EL (cell line): Measurements from ENCODE around the gene CTCF.

Experiments
- DNase-seq: peaks from one replicate; pipeline ENCODE4 v3.0.0-alpha.2; 2016

The CTCF gene

DNA sequence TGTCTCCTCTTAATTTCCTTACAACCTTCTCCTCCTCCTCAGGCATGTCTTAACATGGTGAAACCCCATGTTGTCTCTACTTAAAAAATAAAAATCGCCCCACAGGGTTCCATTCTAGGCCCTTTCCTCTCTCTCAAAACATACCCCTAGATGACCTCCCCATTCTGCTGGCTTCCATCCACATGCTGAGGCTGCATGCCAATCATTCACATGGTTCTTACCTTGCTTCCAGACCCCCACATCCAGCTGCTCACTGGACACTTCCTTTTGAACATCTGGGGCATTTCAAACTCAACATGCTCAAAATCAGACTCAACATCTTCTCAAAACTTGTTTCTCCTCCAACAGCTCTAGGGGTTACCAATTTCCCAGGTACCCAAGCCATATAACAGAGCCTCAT lies 12.4 kb upstream of the CTCF start:
- DNase-seq: no peak

DNA sequence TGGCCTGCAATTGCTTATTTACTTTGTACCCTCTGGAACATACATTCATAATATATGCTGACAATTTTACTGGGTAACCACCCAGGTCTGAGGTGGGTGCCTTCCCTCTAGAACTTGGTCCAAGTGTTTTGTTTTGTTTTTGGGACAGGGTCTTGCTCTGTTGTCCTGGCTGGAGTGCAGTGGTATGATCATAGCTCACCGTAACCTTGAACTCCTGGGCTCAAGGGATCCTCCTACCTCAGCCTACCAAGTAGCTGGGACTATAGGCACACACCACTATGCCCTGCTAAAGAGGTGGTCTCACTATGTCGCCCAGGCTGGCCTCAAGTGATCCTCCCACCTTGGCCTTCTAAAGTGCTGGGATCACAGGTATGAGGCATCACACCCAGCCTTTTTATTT lies 11.2 kb upstream of the CTCF start:
- DNase-seq: no peak

DNA sequence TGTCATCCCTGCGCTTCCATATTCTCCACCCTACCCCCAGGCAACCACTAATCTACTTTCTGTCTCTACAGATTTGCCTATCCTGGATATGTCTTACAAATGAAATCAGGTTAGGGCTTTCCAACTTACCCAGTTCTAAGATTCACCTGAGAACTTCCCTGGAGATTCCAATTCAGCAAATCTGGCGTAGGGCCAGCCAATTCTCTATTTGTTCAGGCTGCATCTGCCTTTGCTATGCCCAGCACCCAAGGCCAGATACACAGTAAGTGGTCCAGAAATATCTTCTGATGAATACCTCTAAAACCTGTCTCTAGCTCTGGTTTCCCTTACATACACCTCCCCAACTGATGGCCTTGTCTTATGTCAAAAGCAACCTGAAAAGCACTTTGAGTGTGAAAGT lies 10.4 kb upstream of the CTCF start:
- no peak for DNase-seq

DNA sequence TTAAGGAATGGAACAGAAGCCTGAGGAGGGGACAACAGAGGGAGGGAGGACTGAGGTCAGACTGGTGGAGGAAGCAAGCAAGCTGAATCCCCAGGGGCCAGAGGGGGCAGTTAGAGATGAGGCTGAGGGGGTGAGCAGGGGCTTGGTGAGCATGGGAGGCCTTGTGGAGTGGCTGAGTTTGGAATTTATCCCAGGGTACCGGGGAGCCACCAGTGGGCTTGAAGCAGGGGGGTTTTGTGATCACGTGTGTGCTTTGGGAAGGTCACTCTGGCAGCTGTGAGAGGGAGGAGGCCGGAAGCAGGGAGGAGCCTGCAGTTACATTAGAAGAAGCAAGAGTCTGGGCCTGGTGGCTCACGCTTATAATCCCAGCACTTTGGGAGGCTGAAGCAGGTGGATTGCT lies 9.8 kb upstream of the CTCF start:
- DNase-seq: no peak

DNA sequence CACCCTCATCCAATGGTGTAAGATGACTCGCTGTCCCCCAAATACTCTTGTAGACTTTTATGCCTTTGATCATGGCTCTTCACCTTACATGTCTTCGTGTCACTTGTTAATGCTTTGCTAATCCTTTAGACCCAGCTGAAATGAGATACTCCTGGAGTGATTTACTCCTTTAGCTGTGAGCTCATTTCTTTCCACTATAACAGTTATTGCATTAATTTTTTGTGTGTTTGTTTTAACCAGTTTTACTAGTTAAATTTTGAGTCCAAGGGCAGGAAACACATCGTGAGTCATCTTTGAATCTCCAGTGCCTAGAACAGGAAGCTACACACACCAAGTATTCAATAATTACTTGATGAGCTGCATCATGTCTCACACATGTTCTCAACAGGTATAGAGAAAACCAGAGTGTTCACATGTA lies 6.5 kb upstream of the CTCF start:
- DNase-seq: peak; percentile 76

DNA sequence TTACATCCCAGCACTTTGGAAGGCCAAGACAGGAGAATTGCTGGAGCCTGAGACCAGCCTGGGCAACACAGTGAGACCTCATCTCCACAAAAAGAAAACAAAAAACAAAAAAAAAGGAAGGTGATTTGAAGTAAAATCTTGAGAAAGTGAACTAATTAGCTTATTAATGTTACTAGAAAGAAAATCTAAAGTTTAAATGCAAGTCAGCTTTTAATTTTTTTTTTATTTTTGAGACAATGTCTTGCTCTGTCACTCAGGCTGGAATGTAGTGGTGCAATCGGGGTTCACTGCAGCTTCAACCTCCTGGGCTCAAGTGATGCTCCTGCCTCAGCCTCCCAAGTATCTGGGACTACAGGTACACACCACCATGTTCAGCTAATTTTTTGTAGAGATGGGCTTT lies 3.5 kb upstream of the CTCF start:
- DNase-seq: no peak

DNA sequence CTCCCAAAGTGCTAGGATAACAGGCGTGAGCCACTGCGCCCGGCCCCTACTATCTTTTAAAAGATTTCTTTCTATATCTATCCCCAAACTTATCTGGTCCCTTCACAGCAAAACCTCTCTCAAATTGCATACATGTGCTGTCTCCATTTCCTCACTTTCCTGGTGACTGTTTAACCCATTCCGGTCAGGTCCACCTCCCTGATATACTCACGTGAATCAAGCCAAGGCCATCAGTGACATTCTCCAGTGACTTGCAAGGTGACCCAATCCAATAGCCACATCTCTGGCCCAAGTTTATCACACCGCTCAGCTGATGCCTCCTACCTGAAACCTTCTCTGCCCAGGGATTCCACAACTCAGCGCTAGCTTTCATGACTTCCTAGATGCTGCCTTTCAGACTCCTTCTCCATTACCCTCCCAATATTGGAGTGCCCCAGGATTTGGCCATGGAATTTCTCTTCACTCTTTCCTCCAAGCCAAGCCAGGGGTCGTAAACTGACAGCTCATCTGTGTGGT lies 1.4 kb upstream of the CTCF start:
- no peak for DNase-seq

DNA sequence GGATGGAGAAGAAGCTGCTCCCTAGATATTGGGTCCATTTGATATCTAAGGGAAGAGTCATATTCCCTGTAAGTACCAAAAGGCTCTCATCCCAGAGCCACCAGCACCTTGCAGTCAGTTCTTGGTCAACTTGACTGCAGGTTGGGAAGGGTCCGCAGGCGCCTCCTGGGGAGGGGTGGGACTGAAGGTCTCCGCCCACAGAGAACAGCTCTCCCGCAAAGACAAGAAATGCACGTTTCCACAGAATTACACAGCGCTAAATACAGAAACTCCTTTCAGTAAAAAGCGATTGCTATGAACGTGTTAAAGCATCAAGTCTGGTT lies 864 bp upstream of the CTCF start:
- no peak for DNase-seq

DNA sequence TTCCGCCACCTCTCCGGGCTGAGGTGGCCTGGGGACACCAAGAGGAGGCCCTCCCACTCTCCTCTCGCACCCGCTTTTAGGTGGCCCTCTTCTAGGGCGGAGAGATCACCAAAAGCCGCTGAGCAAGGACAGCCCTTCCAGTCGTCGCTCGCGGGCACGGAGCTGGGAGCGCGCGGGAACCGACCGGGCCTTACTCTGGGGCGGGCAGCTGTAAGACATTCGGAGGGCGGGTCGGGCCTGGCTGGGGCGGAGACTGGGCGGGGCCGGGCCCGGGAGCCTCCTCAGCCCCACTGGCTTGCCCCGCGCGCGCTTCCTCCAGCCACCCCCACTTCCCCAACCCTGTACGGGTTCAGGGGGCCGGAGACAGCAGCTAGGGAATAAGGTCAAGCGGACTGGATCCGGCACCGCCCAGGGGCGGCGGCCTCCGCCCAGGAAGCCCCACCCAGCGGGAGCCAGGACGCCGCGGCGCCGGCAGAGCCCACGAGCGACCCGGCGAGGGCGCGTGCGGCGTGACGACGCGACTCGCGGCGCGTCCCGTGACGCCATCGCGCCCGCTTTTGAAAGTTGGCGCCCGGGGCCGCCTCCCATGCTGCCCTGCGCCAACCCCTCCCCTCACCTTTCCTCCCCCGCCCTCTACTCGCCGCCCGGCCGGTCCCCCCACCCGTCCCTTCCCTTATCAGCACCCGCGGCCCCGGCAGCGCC lies 351 bp upstream of the CTCF start:
- peak; percentile 99 for DNase-seq

DNA sequence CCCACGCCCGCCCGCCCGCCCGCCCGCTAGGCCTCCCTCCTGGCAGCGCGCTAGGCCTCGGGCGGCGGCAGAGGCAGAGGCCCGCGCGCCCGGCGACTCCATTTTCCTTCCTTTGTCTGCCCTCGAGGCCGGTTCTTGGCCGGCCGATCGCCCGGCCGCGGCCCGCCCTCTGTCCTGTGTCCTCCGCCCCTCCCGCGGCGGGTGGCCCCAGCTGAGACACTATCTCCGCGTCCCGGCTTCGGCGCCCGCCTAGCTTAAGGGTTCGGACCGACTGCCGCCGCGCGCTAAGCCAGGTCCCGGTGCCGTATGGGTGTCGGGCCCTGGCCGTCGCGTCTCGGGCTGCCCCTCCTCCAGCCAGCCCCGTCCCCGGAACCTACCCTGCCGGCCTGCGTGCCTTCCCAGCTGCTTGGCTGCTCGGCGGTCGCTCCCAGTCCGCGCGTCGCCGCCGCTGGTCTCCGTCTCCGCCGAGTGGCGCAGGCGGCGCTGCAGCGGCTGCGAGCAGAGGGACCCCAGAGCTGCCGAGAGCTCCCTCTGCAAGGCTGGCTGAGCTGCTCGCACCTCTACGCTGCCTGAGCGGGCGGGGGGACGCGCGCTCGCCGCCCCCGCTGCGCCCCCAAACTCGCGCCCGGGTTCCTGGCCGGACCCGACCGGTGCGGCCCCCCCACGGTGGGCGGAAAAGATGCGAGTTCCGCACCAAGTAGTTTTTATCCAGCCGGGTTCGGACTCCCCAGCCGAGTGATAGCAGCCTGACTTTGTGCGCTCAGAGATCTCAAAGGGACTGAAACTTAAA lies 787 bp downstream of the CTCF start:
- peak; percentile 63 for DNase-seq

DNA sequence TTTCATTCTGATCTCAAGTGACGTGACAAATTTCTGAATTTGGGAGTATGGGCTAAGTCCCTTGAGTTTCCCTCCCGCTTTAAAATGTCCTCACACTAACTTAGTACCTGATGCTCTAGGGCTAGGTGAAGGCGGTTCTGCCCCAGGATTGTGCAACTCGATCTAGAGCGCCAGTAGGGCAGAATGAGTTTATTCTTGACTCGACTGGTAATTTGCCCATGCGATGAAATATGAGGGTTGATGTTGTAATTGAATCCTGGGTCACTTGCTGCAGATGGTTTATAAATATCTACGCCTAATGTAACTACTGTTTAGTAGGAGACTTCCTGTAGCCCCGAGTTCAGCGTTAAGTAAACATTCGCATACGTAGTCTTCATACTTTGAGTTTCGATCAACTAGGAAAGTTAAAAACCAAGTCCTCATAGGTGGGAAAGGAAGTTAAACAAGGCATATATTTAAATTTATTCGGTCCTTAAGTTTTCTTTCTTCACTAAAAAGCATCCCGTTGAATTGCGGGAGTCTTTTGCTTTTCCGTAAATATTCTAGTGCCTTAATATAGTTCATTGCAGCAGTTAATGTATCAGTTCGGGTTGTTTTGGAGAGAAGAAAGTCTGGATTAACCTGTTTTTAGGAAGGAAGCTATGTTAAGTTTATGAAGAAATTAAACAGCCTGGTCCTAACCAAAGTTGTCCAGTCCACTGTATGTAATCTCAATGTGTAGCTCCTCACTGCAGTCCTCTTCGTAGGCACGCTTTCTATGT lies 1.6 kb downstream of the CTCF start:
- peak; percentile 64 for DNase-seq

DNA sequence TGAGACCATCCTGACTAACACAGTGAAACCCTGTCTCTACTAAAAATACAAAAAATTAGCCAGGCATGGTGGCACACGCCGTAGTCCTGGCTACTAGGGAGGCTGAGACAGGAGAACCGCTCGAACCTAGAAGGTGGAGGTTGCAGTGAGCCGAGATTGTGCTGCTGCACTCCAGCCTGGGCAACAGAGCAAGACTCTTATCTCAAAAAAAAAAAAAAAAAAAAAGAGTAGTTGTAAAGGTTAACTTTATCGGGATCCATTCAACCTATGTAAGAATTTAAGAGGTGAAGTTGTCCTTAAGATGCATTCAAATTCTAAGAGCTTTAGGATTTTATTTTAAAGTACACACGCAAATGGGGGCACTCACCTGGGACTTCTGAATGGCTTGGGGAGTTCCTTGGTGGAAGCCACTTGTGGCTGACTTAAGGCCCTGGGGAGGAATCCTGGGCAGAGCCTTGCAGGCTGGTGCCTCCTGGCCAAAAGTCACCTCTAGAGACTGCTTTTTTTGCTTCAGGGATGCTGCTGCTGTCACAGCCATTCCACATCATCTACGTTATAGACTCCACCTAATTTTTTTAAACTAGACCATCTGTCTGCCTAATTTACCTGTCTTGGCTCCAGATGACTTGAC lies 3.3 kb downstream of the CTCF start:
- DNase-seq: no peak

DNA sequence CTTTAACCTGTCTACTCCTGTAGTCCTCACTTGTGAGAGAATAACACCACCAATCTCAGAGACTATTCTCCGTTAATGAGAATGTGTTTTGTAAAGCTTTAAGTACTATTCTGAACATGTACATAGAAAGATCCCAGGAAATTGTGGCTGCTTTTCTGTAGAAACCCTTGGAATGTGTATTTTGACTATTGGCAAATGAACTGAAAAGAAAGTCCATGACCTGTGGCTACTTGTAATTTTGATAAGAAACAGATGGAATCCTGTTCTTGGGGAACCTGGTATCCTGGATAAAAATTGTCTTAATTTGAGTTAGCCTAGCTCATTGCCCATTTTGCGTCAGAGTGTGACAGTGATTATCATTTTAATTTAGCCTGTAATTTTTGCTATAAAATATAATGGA lies 9.1 kb downstream of the CTCF start:
- peak; percentile 45 for DNase-seq

DNA sequence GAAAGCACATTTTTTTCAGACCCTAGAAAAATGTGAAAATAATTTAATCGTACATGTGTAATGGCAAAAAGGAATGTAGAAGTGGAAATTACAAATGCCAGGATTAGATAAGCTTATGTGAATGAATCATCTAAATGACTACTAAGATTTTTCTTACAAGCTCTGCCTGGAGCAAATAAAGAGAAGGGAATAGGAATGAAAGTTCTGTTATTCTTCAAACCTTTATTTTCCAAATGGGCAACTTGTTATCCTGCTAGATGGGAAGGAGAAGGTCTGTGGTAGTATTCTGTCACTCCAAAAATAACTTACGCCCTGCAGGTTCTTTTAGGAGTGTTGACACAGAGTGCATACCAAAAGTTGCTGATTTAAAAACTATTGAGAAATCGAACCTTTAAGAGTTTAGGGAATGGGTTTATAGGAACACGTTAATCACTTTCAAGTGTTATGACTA lies 9.7 kb downstream of the CTCF start:
- DNase-seq: peak; percentile 71

DNA sequence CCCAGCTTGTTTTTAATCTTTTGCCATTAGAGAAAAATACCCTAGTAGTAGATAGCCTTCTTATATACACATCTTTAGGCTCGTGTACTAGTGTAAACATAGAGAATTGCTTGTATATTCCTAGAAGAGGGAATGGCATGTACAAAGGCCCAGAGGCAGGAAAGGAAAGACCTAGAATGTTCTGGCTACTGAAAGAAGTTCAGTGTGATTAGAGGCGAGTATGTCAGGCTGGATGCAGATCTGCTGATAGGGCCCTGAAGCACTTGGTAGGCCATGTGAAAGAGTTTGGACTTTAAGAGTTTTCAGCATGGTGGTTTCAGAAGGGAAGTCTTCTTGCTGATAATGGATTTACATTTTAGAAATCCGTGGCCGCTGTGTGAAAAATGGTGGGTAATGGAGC lies 17.4 kb downstream of the CTCF start:
- DNase-seq: no peak

DNA sequence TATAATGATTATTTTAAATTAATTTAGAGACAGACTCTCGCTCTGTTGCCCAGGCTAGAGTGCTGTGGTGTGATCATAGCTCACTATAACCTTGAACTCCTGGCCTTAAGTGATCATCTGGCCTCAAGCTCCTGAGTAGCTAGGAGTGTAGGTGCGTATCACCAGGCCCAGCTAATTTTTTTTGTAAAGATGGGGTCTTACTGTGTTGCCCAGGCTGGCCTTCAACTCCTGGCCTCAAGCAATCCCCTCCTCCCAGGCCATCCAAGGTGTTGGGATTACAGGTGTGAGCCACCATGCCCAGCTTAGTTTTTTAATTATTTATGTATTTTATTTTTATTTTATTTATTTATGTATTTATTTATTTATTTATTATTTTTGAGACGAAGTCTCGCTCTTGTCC lies 17.9 kb downstream of the CTCF start:
- no peak for DNase-seq

DNA sequence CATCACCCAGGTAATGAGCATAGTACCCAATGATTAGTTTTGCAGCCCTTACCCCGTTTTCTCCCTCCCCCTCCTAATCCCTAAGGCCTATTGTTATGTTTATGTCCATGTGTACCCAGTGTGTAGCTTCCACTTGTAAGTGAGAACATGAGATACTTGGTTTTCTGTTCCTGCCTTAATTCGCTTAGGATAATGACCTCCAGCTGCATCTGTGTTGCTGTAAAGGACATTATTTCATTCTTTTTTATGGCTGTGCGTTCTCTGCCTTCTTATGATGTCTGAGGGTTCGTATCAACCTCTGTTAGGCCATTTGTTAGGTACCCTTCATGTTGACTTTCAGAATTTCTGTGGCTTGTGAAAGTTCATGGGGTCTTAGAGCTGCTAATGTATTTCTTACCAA lies 31.0 kb downstream of the CTCF start:
- no peak for DNase-seq

DNA sequence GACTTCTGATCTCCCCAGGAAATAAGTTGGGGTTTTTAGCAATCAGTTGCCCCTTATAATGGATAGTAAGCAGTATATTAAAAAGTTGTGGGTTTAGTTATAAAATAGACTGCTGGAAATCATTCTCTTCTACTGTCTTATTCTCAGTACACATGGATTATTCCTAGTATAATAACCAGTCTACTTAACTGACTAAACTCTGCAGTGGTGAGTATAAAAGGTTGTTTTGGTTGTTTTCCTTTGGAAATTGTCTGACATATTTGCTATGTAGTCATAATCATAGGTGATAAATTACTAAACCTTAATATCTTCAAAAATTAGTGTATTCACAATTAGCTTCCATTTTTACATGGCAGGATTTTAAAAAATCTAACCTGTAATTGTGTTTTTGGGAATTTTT lies 31.4 kb downstream of the CTCF start:
- no peak for DNase-seq

DNA sequence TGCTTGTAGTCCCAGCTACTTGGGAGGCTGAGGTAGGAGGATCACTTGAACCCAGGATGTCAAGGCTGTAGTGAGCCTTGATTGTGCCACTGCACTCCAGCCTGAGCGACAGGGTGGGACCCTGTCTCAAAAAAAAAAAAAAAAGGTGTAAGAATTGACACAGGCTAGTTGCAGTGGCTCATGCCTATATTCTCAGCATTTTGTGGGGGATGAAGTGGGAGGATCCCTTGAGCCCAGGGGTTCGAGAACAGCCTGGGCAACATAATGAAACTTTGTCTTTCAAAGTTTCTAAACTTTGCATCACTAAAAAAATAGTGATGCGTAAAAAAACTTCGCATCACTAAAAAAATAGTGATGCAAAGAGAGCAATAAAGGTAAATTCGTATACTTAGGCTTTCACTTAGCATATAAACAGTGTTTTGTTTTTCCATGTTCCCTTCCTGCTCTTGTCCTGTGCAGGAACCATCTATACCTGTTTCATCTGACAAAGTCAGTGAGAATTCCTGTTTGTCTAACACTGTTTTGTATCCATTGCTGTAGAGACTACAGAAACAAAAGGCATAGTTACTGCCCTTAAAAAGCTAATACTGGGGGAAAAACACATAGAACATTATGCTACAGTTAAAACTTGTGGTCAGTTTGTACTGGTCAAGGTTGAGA lies 32.1 kb downstream of the CTCF start:
- no peak for DNase-seq

DNA sequence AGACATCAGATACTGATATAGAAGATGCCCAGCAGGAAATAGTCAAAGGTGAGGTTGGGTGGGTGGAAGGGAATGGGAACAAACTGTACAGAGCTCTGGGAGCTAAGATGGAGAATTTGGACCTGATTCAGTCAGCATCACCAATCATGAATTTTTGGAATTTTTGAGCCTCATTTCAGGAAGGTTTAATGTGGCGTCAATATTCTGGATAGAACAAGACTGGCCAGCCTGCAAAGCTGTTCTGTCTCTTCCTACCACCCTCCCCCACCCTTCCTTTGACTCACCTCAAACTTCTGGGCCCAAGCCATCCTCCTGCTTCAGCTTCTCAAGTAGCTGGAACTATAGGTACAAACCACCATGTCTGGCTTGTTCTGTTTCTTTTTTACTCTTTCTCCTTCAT lies 32.6 kb downstream of the CTCF start:
- peak; percentile 38 for DNase-seq

DNA sequence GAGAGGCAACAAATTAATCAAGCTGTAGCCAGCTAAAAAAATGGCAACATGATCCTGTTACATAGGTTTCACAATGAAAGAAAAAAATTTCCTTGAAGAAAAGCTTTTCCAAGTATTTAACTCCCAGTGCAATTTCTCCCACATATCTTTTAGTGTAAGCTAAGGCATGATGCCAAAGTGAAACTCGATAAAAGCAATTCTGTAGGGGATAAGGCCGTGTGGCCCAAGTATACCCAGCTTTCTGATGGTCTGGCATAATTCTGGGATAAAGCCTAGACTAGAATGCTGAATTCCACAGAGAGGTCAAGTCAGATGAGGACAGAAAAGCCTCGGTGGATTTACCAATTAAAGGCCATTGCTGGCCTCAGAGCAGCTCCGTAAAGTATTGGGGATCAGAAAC lies 36.2 kb downstream of the CTCF start:
- DNase-seq: no peak

DNA sequence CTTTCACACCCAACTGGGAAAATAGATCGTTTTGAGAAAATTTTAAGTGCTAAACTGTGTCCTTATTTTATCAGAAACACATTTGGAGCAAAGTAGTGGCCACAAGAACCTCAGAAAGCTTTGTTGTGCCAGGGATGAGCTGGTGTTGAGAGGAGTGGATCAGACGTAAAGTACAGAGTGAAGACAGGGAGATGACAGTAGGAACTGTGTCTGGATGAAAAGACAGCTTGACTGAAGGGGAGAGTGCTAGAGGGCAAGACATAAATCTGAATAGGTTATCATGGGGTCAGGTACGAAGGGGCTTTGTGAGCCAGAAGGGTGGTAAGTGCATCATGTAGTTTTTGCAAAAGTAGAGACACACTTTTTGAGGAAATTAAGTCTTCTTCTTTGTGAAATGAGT lies 43.3 kb downstream of the CTCF start:
- no peak for DNase-seq

DNA sequence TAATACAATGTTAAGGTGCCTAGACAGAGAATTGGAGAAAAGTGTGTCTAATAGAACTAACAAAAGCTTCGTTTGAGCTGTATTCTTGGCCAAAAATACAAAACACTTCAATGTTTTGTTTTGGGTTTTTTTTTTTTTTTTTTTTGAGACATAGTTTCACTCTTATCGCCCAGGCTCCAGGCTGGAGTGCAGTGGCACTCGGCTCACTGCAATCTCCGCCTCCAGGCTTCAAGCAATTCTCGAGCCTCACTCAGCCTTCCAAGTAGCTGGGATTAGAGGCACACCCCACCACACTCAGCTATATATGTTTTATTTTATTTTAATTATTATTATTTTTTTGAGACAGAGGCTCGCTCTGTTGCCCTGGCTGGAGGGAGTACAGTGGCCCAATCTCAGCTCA lies 44.3 kb downstream of the CTCF start:
- DNase-seq: no peak
